Gastrocnemius medialis (tissue), 4 donors: Measurements from ENCODE around the gene GPRC6A. TPM values are rescaled to one million over a fixed set of nuclear protein-coding genes. Genes with fewer than 3 reads are reported as not detected.
A peak's percentile ranks its signal among the peaks of the same experiment; 100 is the strongest.
"Not testable (repeated sequence)": the region's sequence is repeated elsewhere in the genome, so short reads cannot be mapped to it uniquely, and the experiment has no call there.

Experiments
- ATAC-seq, 2 donors: fragments of 150-250 bp; one replicate each; pipeline ENCODE4 v1.9.1; 2016
- DNase-seq, 2 donors: peaks; one replicate each; pipeline ENCODE4 v3.0.0-alpha.2; 2019
- H3K27ac ChIP-seq, 4 donors: fragments of 200-600 bp; sonication (generic); 1 replicate in 1 of 4; 2 replicates in 3 of 4; pipeline ENCODE4 v1.5.1; 2016 to 2018; ENCODE audit warnings: mild to moderate bottlenecking in 2 of 4, moderate library complexity in 1 of 4
- H3K27me3 ChIP-seq, 3 donors: fragments of 200-600 bp; sonication (generic) in 2 of 3; 1 replicate in 1 of 3; 2 replicates in 2 of 3; pipeline versions ENCODE4 v1.5.1 to v1.6.0; 2016 to 2019; ENCODE audit warnings: mild to moderate bottlenecking in 1 of 3, moderate library complexity in 1 of 3
- H3K36me3 ChIP-seq, 2 donors: fragments of 200-600 bp; sonication (generic) in 1 of 2; one replicate each; pipeline ENCODE4 v1.5.1; 2017 to 2018
- H3K4me1 ChIP-seq, 2 donors: fragments of 200-600 bp; sonication (generic) in 1 of 2; one replicate each; pipeline ENCODE4 v1.5.1; 2016 to 2017; ENCODE audit warnings: mild to moderate bottlenecking in 2 of 2
- H3K4me3 ChIP-seq, 4 donors: fragments of 200-600 bp; sonication (generic) in 3 of 4; 1 replicate in 1 of 4; 2 replicates in 3 of 4; pipeline ENCODE4 v1.5.1; 2016 to 2019; ENCODE audit warnings: mild to moderate bottlenecking in 2 of 4
- H3K9me3 ChIP-seq, 3 donors: fragments of 200-600 bp; sonication (generic) in 2 of 3; 1 replicate in 1 of 3; 2 replicates in 2 of 3; pipeline ENCODE4 v1.5.1; 2016 to 2019
- CTCF ChIP-seq, 5 experiments: fragments of 450-650 bp in 3 of 5; fragments of 200-600 bp in 2 of 5; sonication (generic) in 2 of 5; IDR thresholded peaks in 4 of 5; conservative IDR thresholded peaks in 1 of 5; 1 replicate in 4 of 5; 2 replicates in 1 of 5; pipeline ENCODE4 v1.5.1; 2016 to 2019; ENCODE audit warnings: antibody characterized with exemption in 5 of 5, mild to moderate bottlenecking in 3 of 5, moderate library complexity in 3 of 5
- POLR2A ChIP-seq, 2 donors: fragments of 450-650 bp; IDR thresholded peaks; one replicate each; pipeline ENCODE4 v1.6.1; 2017; ENCODE audit warnings: antibody characterized with exemption in 2 of 2, mild to moderate bottlenecking in 2 of 2, moderate library complexity in 2 of 2
- in situ Hi-C, 4 donors: fragments of 200-750 bp; cut with MboI; loops; one replicate each; pipeline versions ENCODE4 v1.15.0 to v1.8.0; 2017; ENCODE audit warnings: low sequenced_read_pairs in 4 of 4
- intact Hi-C: fragments of 100-400 bp; cut with DNase I; formaldehyde crosslinking; loops from one replicate; pipeline ENCODE4 v1.15.1; 2023; ENCODE audit warnings: low total_unique reads
- total RNA-seq, 4 donors: library from RNA; depleted of rRNA; stranded (reverse); fragments of >200 nt; gene quantifications; one replicate each; pipeline versions ENCODE4 v1.1.0 to v1.2.3, GENCODE V29; 2016

Gene GPRC6A
- total RNA-seq, 4 donors from 2014 or later: not detected

GRCh38 chr6:116847227-116847626 is 18.3 kb upstream of the GPRC6A start:
- no peak overlapping the region for H3K4me3 ChIP-seq
- no peak for DNase-seq
- in situ Hi-C loops (no loop called here), intact Hi-C loops (loop anchor here (10.0 kb wide), 1 partner anchor 62 kb away; no protein-coding TSS in a partner anchor)
- no peaks in the 10 kb centered on the region for H3K9me3 ChIP-seq
- ATAC-seq: no peak
- TF ChIP-seq POLR2A (IDR thresholded peaks at IDR 0.05) (no peak), CTCF (IDR thresholded peaks at IDR 0.05 in 4 of 5, conservative IDR thresholded peaks at IDR 0.05 in 1 of 5) (peak in 2 of 5 experiments; percentile 23 to 26)
- H3K4me1 ChIP-seq: no peaks in the 10 kb centered on the region
- H3K27ac ChIP-seq: no peak overlapping the region
- no peaks in the 10 kb centered on the region for H3K27me3 ChIP-seq
- H3K36me3 ChIP-seq: no peaks in the 10 kb centered on the region

GRCh38 chr6:116842459-116842858 is 13.6 kb upstream of the GPRC6A start:
- DNase-seq: no peak
- no peak overlapping the region for H3K27ac ChIP-seq
- H3K27me3 ChIP-seq: no peaks in the 10 kb centered on the region
- intact Hi-C loops: loop anchor here (10.0 kb wide), 1 partner anchor 58 kb away; no protein-coding TSS in a partner anchor
- H3K9me3 ChIP-seq: no peaks in the 10 kb centered on the region
- no peak for ATAC-seq
- no peak overlapping the region for H3K4me3 ChIP-seq
- H3K36me3 ChIP-seq: no peaks in the 10 kb centered on the region
- H3K4me1 ChIP-seq: no peaks in the 10 kb centered on the region
- TF ChIP-seq POLR2A (IDR thresholded peaks at IDR 0.05) (no peak), CTCF (IDR thresholded peaks at IDR 0.05 in 4 of 5, conservative IDR thresholded peaks at IDR 0.05 in 1 of 5) (no peak)
- in situ Hi-C loops: no loop called here

- Histone ChIP-seq H3K4me1 (no peaks in the 10 kb centered on the region), H3K4me3 (no peak overlapping the region), H3K36me3 (no peaks in the 10 kb centered on the region), H3K27me3 (no peaks in the 10 kb centered on the region), H3K9me3 (no peaks in the 10 kb centered on the region), H3K27ac (no peak overlapping the region)
- intact Hi-C loops: loop anchor here (10.0 kb wide), 1 partner anchor 55 kb away; no protein-coding TSS in a partner anchor
- in situ Hi-C loops: no loop called here
- DNase-seq (no peak), ATAC-seq (no peak)
- TF ChIP-seq CTCF (IDR thresholded peaks at IDR 0.05 in 4 of 5, conservative IDR thresholded peaks at IDR 0.05 in 1 of 5) (no peak), POLR2A (IDR thresholded peaks at IDR 0.05) (no peak)
Measured at GRCh38 chr6:116840091-116840490, 11.2 kb upstream of the GPRC6A start.

GRCh38 chr6:116836606-116837342 is 7.9 kb upstream of the GPRC6A start:
- H3K27ac ChIP-seq: no peak overlapping the region
- no peaks in the 10 kb centered on the region for H3K4me1 ChIP-seq
- DNase-seq: no peak
- intact Hi-C loops (no loop called here), in situ Hi-C loops (no loop called here)
- H3K4me3 ChIP-seq: no peak overlapping the region
- TF ChIP-seq POLR2A (IDR thresholded peaks at IDR 0.05): no peak
- no peak for TF ChIP-seq CTCF (IDR thresholded peaks at IDR 0.05 in 4 of 5, conservative IDR thresholded peaks at IDR 0.05 in 1 of 5)
- no peaks in the 10 kb centered on the region for H3K9me3 ChIP-seq
- no peak for ATAC-seq
- no peaks in the 10 kb centered on the region for H3K27me3 ChIP-seq
- H3K36me3 ChIP-seq: no peaks in the 10 kb centered on the region

GRCh38 chr6:116834526-116834925 is 5.6 kb upstream of the GPRC6A start:
- H3K27me3 ChIP-seq, H3K36me3 ChIP-seq, ATAC-seq, H3K9me3 ChIP-seq, intact Hi-C loops, H3K4me3 ChIP-seq, in situ Hi-C loops, DNase-seq, H3K27ac ChIP-seq, H3K4me1 ChIP-seq: not testable (repeated sequence)
